ENCODE measurements around the gene CHAD.

CHAD gene, protein sequence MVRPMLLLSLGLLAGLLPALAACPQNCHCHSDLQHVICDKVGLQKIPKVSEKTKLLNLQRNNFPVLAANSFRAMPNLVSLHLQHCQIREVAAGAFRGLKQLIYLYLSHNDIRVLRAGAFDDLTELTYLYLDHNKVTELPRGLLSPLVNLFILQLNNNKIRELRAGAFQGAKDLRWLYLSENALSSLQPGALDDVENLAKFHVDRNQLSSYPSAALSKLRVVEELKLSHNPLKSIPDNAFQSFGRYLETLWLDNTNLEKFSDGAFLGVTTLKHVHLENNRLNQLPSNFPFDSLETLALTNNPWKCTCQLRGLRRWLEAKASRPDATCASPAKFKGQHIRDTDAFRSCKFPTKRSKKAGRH

DNA sequence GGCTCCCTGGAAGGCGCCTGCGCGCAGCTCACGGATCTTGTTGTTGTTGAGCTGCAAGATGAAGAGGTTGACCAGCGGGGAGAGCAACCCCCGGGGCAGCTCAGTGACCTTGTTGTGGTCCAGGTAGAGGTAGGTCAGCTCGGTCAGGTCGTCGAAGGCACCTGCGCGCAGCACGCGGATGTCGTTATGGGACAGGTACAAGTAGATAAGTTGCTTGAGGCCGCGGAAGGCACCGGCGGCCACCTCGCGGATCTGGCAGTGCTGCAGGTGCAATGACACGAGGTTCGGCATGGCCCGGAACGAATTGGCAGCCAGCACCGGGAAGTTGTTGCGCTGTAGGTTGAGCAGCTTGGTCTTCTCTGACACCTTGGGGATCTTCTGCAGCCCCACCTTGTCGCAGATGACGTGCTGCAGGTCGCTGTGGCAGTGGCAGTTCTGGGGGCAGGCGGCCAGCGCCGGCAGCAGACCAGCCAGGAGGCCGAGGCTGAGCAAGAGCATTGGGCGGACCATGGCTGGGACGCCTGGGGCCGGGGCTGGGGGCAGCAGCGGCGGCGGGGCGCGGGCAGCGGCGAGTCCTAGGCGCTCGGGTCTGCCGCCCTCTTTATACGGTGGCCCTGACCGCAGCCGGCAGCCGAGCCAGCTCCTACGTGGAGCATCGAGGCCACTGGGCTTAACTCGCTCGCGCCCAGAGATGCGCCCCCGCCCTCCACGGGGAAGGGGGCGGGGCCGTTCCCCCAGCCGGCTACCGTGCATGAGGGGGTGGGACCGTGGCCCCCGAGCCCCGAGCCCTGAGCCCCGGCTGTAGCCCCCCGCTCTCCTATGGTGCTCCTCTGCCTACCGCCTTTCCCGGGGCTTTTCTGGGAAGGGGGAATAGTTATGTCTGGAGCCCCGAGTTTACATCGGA lies at the start of gene CHAD:
CHAD (minus strand) TSS at position 577 of the 904 bp plus-strand sequence; CDS start at position 510, 67 bp downstream.
- DNase-seq (ENCODE audit: low read depth, low spot score): no peak

DNA sequence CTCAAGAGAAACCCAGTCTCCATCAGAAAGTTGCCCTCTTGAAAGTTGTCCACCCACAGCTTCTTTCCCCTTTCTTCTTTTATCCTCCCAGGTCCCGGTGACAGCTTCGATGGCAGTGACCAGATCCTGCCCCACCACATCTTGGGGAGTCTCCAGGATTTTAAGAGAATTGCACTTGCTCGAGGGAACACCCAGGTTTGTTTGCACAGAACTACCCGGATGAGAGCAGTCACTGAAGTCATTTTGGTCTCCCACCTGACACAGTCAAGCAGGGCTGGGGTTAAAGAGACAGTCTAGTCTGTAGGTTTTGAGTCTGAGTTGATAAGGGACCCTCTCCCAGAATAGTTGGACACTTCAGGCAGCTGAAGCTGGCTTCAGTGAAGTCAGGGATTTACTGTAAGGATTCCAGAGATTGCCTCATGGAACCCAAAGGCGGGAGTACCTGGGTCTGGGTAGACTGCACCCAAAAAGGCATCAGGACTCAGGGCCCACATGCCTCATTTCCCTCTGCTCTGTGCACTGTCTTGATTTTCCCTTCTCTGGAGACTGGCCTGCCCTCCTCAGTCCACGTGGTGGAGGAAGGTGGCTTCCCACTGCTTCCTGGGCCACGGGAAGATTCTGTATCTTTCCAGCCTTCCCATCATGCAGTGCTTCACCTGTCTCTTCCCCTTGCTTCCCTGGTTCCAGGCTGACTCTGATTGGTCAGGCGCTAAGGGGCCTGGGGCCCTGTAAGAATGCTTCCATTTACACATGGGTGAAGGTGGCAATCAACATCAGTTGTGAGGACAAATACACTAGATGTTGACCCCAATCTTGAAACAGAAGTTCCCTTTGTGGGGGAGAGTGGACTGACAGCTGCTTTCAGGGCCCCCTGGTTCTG lies 49.1 kb upstream of the CHAD start:
- DNase-seq (ENCODE audit: low read depth, low spot score): no peak

DNA sequence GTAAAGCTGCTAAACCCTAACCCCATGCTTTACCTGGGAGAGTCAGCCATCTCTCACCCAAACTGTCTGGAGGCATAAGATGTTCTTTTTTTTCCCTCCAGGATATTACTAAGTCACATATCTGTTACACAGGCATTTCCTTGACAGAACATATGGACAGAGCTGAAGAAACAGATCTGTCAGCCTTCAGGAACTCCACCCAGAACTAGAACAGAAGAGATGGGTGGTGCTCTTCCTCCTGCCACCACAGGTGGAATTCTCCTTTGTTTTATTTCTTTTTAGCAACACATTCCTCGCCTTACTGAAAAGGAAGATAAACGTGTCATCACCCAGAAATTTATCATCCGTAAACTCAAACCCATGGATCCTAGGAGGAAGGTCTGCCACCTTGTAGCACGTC lies 48.3 kb upstream of the CHAD start:
- no peak for DNase-seq (ENCODE audit: low read depth, low spot score)

DNA sequence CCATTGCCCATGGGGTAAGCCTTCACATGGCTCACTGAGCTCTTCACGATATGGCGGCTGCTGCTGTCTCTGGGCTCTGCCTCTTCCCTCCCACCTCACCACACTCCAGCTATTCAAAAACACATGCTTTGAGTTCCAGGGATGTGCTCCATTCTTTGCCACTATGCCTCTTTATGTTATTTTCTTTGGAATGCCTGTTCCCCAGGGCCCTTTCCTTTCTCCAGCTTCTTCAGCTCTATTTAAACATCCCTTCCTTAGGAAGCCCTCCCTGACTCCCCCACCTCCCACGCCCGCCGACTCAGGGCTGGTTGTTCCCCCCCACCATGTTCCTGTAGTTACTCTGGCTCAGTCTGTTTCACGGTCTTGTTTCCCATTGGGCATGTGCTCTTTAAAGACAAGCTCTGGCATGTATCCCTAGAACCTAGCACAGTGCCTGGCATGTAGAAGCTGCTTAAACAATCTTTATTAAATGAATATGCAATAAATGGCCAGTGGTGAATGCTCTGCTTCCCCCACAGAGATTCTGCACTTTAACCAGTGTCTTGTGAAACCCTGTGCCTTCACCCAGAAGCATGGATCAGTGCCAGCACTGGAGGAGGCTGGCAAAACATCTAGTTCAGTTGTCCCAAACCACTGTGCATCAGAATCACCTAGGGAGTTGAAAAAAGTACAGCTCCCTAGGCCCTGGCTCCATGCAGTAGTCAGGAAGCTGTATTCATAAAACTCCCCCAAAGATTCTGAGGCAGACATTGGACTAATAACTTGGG lies 46.4 kb upstream of the CHAD start:
- DNase-seq (ENCODE audit: low read depth, low spot score): no peak

DNA sequence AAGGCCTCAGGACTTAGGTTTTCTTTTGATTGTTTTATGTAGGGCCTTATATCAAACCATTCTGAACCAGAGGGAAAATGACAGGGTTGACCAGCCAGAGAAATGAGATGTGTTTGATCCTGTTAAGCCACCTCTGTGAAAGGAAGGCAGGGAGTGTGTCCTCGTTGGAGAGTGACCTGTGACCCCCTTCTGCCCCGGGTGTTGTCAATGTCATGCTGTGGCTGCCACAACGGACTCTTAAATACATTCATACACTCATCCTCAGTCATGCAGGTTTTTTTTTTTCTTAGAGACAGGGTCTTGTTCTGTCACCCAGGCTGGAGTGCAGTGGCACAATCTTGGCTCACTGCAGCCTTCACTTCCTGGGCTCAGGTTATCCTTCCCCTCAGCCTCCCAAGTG lies 45.7 kb upstream of the CHAD start:
- no peak for DNase-seq (ENCODE audit: low read depth, low spot score)

DNA sequence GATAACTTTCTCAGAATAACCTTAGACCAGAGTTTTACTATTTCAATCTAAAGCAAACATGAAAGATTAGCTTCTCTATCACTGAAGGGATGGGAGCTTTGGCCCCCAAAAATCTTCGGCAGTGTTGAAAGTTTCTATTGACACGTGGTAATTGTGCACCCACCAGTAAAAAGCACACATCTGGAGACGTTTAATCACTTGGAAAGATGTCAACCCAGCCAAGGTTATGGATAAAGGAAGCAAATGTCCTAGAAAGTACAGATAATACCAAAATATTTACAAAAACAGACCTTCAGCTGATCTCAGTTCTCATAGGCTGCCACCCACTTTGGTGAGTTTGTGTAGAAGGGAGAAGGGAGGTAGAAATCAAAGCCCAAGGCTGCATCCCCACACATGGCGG lies 44.8 kb upstream of the CHAD start:
- no peak for DNase-seq (ENCODE audit: low read depth, low spot score)

DNA sequence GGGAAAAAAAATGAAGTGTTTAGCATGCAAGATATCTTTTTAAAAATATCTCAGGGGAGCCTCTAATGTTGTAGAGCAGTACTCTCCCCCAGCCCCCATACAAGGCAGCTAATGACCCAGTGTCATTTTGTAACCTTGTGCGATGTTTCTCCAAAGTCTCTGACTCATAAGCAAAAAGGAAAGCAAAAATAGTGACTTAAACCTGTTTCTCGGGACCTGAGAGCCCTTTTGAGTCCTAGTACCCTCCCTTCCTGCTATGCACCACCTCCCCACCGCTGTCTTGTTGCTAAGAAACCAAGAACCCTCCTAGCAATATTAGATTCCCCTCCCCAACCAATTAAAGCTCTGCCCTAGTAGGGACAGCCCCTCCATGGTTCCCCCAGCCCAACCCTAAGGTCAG lies 42.4 kb upstream of the CHAD start:
- DNase-seq (ENCODE audit: low read depth, low spot score): no peak

DNA sequence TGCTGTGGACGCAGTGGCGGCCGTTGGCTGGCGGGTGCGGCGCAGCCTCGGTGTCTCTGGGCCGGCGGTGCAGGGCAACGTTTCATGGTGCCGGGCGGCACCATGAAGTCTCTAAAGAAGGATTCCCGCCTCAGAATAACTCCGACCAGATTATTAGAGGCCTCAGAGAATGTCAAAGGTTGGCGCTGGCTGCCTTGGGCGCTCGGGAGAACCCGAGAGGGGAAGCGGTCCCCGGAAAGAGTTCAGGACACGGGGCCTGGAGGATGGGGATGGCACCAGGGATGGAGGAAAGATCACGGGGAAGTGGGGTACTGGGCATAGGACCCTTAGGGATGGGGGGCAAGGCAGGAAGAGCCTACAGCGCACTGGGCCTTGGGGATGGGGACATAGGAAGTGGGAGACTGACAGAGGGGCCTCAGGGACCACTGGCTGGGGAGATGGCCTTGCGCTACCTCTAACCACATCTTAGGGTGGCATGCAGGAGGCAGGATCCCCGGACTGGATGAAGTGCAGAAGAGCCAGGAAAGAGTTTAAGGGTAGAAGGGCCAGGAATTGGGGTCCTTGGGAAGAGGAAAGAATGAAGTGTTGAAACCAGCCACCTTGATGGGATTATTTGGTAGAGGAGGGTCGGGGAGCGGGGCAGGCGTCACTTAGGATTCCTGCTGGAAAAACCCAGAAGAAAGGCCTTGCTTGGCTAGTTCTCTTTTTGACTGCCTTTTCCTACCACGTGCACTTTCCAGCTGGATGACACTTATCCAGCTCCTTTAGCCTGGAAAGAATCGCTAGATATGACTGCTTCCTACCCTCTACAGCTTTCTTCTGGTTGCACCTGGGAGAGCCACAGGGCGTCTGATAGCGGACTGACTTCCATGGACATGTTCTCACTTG lies 40.1 kb upstream of the CHAD start:
- no peak for DNase-seq (ENCODE audit: low read depth, low spot score)

DNA sequence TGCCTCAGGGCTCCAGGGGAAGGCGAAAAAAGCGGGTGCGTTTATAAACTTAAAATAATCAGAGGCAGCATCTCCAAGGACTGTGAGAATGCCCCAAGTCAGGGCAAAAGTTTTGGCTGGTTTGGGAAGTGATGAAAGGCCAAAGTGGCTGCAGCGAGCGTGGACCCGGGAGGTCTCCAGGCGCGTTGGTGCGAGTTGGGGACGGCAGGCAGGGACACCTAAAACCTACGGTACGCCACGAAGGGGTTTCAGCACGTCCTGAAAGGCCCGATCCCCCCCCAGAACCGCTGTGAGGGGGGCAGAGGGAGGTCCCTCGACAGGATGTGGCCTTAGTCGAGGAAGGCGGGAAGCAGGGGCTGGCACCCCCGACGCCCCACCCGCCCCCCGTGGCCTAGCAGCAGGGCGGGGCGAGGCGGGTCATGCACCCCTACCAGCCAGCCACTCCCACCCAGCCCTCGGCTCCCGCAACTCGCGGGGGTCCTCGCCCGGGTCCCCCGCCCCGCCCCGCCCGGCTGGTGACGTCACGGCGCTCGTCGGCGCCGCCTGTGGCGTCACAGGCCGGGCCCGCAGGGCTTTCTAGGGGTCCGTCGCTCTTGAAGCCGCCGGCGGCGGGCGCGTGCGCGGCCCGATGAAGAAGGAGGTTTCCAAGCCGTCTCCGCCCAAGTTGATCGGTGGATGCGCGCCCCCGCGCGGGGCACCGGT lies 39.3 kb upstream of the CHAD start, which contains the start of gene MYCBPAP:
MYCBPAP (plus strand) TSS at position 569 of the 702 bp plus-strand sequence. CDS start 236 bp downstream, outside the sequence.
- peak; percentile 38 for DNase-seq (ENCODE audit: low read depth, low spot score)

DNA sequence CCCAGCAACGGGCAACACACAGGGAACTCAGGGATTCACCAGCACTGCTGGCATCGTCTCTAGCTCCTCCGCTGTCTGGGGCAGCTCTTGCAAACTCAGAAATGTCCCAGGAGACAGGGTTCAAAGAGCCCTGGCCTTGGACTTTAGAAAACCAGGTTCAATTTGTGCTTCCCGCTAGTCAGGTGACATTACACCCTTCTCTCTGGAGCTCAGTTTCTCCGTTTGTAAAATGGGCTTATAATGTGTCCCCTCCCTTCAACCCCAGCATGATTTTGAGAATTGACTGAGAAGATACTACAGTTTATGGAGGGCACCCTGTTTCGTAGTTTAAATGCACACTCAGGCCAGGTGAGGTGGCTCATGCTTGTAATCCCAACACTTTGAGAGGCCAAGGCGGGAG lies 37.6 kb upstream of the CHAD start:
- DNase-seq (ENCODE audit: low read depth, low spot score): no peak

DNA sequence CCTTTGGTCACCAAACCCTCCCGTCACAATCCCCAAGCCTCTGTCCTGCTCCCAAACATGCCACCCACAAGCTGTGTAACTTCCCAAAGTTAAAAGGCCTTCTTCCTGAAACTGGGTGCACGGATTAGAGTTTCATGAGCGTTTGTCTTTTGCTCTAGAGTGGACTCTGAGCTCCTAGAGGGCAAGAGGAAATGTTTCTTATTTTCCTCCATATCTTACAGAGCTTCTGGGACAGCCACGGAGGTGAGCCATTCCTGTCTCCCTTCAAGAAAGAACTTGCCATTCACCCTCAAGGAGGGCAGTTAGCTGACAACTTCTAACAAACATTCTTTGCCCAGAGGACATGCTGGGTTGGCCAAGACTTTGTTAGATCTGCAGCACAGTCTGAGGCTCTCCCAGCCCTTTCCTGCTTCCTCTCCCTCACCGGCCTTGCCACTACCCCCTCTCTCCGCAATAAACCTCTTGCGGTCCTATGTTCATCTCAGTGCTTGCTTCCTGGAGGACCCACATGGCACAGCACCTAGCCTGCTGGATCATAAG lies 37.0 kb upstream of the CHAD start:
- no peak for DNase-seq (ENCODE audit: low read depth, low spot score)

DNA sequence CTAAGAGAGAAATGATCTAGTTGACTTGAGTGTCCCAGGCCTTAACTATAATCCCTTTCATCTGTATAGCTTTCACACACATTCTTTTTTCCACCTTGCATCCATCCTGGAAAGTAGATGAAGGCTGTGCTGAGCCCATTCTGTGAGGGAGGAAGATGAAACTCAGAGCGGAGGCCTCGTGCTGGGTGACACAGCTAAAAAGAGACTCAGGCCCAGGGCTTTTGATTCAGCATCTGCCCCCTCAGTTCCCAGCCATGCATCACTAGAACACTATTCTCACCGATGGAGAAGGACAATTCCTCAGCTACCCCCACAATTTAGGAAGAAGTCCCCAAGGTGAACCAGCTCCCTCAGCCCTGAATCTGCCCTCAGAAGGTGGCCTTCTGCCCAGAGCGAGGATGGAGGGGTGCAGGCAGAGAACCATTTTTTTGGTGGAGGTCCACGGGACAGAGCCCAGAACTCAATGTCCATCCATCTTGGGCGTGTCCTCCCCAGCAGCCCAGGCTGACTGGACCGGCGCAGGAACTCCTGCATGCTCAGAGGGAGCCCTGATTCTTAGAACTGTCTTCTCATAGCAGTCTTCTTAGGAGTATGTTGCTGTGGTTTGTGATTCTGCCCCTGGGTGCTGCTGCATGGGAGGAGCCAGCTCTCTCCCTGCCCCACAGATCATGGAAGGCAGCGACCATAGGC lies 33.8 kb upstream of the CHAD start:
- DNase-seq (ENCODE audit: low read depth, low spot score): no peak

DNA sequence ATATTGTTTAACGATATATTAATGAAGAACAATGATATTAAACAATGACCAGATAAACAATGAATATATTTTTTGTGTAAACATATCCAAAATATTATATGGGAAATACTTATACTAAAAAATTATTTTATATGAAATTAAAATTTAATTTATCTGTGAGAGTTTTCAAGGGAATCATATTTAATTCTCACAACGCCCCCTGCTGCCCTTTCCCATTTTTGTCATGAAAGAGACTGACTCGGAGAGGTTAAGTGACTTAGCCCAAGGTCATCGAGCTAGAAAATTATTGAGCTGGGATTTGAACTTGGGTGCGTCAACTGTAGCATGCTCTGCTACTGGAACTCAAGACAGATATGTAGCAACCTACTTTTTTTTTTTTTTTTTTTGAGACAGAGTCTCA lies 32.4 kb upstream of the CHAD start:
- no peak for DNase-seq (ENCODE audit: low read depth, low spot score)

DNA sequence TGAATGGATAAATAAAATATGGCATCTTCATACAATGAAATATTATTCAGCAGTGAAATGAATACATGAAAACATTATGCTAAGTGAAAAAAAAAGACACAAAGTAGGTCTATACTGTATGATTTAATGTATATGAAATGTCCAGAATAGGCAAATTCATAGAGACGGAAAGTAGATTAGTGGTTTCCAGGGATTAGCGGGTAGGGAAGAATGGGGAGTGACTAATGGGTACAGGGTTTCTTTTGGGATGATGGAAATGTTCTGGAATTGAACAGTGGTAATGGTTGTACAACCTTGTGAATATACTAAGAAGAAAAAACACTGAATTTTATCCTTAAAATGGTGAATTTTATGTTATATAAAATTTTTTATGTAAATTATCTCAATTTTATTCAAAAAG lies 31.0 kb upstream of the CHAD start:
- DNase-seq (ENCODE audit: low read depth, low spot score): no peak

DNA sequence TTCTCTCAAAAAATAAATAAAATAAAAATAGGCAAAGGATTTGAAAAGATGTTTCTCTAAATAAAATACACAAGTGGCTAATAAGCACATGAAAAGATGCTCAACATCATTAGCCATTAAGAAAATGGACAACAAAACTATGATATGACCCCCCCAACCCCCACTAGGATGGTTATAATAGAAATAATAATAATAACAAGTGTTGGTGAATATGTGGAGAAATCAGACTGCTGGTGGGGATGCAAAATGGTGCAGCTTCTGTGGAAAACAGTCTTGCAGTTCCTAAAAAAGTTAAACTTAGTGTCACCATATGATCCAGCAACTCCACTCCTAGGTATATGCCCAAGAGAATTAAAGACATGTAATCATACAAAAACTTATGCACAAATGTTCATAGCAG lies 30.6 kb upstream of the CHAD start:
- no peak for DNase-seq (ENCODE audit: low read depth, low spot score)

DNA sequence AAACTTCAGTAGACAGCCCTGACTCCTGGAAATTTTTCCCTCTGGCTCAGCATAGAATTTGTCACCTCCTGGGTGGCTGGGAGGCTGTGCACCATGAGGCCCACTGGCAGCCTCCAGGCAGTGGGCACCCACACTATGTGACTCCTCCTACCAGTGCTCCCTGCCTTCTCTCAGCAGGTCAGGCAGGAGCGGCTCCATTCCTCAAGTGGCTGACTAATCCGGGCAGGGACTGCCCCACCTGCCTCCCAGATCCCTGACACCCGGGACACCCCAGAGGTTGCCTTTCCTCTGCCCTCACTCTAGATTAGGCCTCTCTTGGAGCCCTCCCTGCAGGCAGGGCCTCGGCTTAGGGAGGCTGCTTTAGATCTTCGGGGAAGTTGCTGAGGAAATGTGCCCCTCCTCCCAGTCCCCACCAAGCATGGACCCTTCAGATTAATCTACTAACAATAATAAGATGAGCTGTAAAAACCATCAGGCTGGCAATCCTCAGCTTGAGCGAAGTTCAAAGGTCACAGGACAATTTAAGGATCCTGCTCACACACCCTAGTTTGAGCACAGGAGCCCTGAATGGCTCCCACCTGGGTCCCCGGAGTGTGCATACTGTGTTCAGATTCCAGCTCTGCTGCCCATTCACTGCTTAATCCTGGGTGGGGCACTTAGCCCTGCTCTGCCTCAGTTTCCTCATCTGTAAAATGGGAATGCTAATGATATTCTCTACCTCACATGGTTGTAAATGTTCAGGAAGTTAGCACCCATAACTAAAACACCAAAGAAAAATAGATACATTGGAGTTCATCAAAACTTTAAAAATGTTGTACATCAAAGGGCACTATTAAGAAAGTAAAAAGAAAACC lies 29.6 kb upstream of the CHAD start:
- DNase-seq (ENCODE audit: low read depth, low spot score): no peak

DNA sequence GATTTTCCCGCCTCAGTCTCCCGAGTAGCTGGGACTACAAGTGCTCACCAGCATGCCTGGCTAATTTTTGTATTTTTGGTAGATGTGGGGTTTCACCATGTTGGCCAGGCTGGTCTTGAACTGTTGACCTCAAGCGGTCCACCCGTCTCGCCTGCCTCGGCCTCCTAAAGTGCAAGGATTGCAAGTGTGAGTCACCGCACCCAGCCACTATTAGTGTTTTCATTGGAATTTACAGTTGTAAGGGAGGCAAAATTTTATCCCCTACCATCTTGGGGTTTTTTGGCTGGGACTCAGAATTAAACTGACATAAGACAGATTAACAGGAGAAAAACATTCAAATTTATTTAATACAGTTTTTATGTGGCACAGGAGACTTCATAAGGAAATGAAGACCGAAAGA lies 27.2 kb upstream of the CHAD start:
- DNase-seq (ENCODE audit: low read depth, low spot score): no peak
